ENCODE data around the gene PODNL1. TPM values are rescaled to one million over a fixed set of nuclear protein-coding genes. Genes with fewer than 3 reads are reported as not detected.
A peak's percentile ranks its signal among the peaks of the same experiment; 100 is the strongest.

The PODNL1 gene
- total RNA-seq, 3 donors from 2014 or later, result 1.7 to 3.4 (median 2.9) TPM

GRCh38 chr19:13954185-13954584 is 16.0 kb upstream of the PODNL1 start:
- intact Hi-C loops (cut with DNase I, micrococcal nuclease), result no loop called here
- no peaks in the 10 kb centered on the region for H3K9me3 ChIP-seq
- no peak overlapping the region for H3K4me3 ChIP-seq
- no peak for TF ChIP-seq CTCF (IDR thresholded peaks at IDR 0.05)
- peaks cover 16% of the 10 kb centered on the region for H3K36me3 ChIP-seq (ENCODE audit: low read depth)
- DNase-seq (peak in 1 of 3 donors; percentile 48), ATAC-seq (no peak)
- peaks cover 17% of the 10 kb centered on the region for H3K4me1 ChIP-seq (ENCODE audit: low read depth)

- peaks cover 16% of the 10 kb centered on the region for H3K36me3 ChIP-seq (ENCODE audit: low read depth)
- H3K4me1 ChIP-seq (ENCODE audit: low read depth), result peaks cover 17% of the 10 kb centered on the region
- no peak for TF ChIP-seq CTCF (IDR thresholded peaks at IDR 0.05)
- H3K4me3 ChIP-seq, result peak overlapping the region; percentile 66
- DNase-seq (peak; percentile 70 to 78 (median 75)), ATAC-seq (peak; percentile 64)
- intact Hi-C loops (cut with DNase I, micrococcal nuclease), result no loop called here
- H3K9me3 ChIP-seq, result no peaks in the 10 kb centered on the region
Measured at GRCh38 chr19:13952931-13953531, 14.8 kb upstream of the PODNL1 start.

- TF ChIP-seq CTCF (IDR thresholded peaks at IDR 0.05), result peak; percentile 16
- Histone ChIP-seq H3K4me3 (peak within 1 kb of the TSS; percentile 66), H3K9me3 (no peaks in the 10 kb centered on the region), H3K4me1 (ENCODE audit: low read depth) (peaks cover 17% of the 10 kb centered on the region), H3K36me3 (ENCODE audit: low read depth) (peaks cover 16% of the 10 kb centered on the region)
- DNase-seq (peak; percentile 98 to 99 (median 98)), ATAC-seq (peak; percentile 97)
- intact Hi-C loops (cut with DNase I, micrococcal nuclease), result no loop called here
Measured at GRCh38 chr19:13952154-13952930, 14.1 kb upstream of the PODNL1 start, which contains the start of gene DCAF15. DCAF15 (plus strand) TSS chr19:13952509; CDS start chr19:13952513, 4 bp downstream.

GRCh38 chr19:13951799-13952153 is 13.6 kb upstream of the PODNL1 start:
- Histone ChIP-seq H3K36me3 (ENCODE audit: low read depth) (peaks cover 16% of the 10 kb centered on the region), H3K9me3 (no peaks in the 10 kb centered on the region), H3K4me3 (peak overlapping the region; percentile 66), H3K4me1 (ENCODE audit: low read depth) (peaks cover 17% of the 10 kb centered on the region)
- intact Hi-C loops (cut with DNase I, micrococcal nuclease), result no loop called here
- TF ChIP-seq CTCF (IDR thresholded peaks at IDR 0.05), result no peak
- ATAC-seq (no peak), DNase-seq (no peak)

- Histone ChIP-seq H3K36me3 (ENCODE audit: low read depth) (peaks cover 11% of the 10 kb centered on the region), H3K9me3 (no peaks in the 10 kb centered on the region), H3K4me3 (no peak overlapping the region), H3K4me1 (ENCODE audit: low read depth) (peaks cover 17% of the 10 kb centered on the region)
- intact Hi-C loops (cut with DNase I, micrococcal nuclease), result no loop called here
- no peak for TF ChIP-seq CTCF (IDR thresholded peaks at IDR 0.05)
- no peak for DNase-seq
- ATAC-seq, result no peak
Measured at GRCh38 chr19:13951043-13951442, 12.8 kb upstream of the PODNL1 start.
